Endothelial cell of umbilical vein (primary cell): ENCODE results near the gene COLQ. TPM values are rescaled to one million over a fixed set of nuclear protein-coding genes. Genes with fewer than 3 reads are reported as not detected.

Experiments
- BruUV-seq: library from RNA; stranded (reverse); fragments of 400-500 nt; replicated peaks from 2 replicates; lab custom pipeline; 2021; lab: Mats Ljungman, UMichigan
- CTCF ChIA-PET: fragments of 300-600, 350-600 bp; sonication (Branson Sonifier 250); formaldehyde crosslinking; loops from one replicate; lab custom pipeline; 2021; ENCODE audit warnings: antibody characterized with exemption, inconsistent platforms; lab: Charles Lee
- POLR2A ChIA-PET: fragments of 300-600, 350-600 bp; sonication (Branson Sonifier 250); formaldehyde crosslinking; loops from one replicate; lab custom pipeline; 2021; ENCODE audit warnings: antibody characterized with exemption, inconsistent platforms; lab: Charles Lee
- DNase-seq: peaks from one replicate; pipeline ENCODE4 v3.0.0-alpha.2; 2011; ENCODE audit warnings: low read depth, low spot score
- FAIRE-seq: peaks from 2 replicates; lab custom pipeline; 2011; peaks lifted over from hg19 to GRCh38; lab: Jason Lieb, UNC
- H2AFZ ChIP-seq: 2 replicates; pipeline ENCODE4 v1.6.0; 2012; ENCODE audit warnings: low read depth, low read length, control low read depth, inconsistent platforms
- H3K27ac ChIP-seq: 2 replicates; pipeline ENCODE4 v1.5.1; 2011; ENCODE audit warnings: low read depth, mild to moderate bottlenecking, control low read depth, low read length, moderate library complexity; ENCODE audit not compliant: insufficient read depth
- H3K27me3 ChIP-seq, 2 experiments: 2 replicates each; pipeline versions ENCODE4 v1.6.0 to v1.6.1; 2011; ENCODE audit warnings: low read length in 2 of 2, mixed read lengths in 1 of 2; ENCODE audit not compliant: control insufficient read depth in 2 of 2, insufficient read depth in 2 of 2
- H3K36me3 ChIP-seq, 2 experiments: 2 replicates in 1 of 2; 3 replicates in 1 of 2; pipeline ENCODE4 v1.5.1; 2011; ENCODE audit warnings: low read length in 2 of 2, mild to moderate bottlenecking in 1 of 2, moderate library complexity in 1 of 2; ENCODE audit not compliant: control insufficient read depth in 2 of 2, insufficient read depth in 2 of 2; ENCODE audit errors: extremely low read depth in 1 of 2
- H3K4me1 ChIP-seq: 3 replicates; pipeline ENCODE4 v1.5.1; 2011; ENCODE audit warnings: mild to moderate bottlenecking, low read length; ENCODE audit not compliant: control insufficient read depth, insufficient read depth; ENCODE audit errors: extremely low read depth
- H3K4me2 ChIP-seq: 2 replicates; pipeline ENCODE4 v1.6.1; 2011; ENCODE audit warnings: low read length, control low read depth, mixed read lengths; ENCODE audit not compliant: insufficient read depth
- H3K4me3 ChIP-seq, 3 experiments: fragments of 200-600 bp in 1 of 3; sonication (generic), shearing (Covaris generic) in 1 of 3; replicated peaks in 1 of 3; 2 replicates each; pipeline ENCODE4 v1.5.1; 2011 to 2016; ENCODE audit warnings: control low read depth in 3 of 3, low read length in 3 of 3, mild to moderate bottlenecking in 2 of 3, inconsistent platforms in 1 of 3, low read depth in 1 of 3, moderate library complexity in 1 of 3; ENCODE audit not compliant: insufficient read depth in 1 of 3
- H3K79me2 ChIP-seq: 2 replicates; pipeline ENCODE4 v1.6.0; 2012; ENCODE audit warnings: low read length, inconsistent platforms; ENCODE audit not compliant: control insufficient read depth, insufficient read depth
- H3K9ac ChIP-seq: replicated peaks from 2 replicates; pipeline ENCODE3; 2011; ENCODE audit warnings: low read length, control low read depth; ENCODE audit not compliant: insufficient read depth; ENCODE audit errors: extremely low read depth
- H3K9me1 ChIP-seq: replicated peaks from 3 replicates; pipeline ENCODE4 v1.6.0; 2011; ENCODE audit warnings: mild to moderate bottlenecking, low read length; ENCODE audit not compliant: control insufficient read depth, insufficient read depth; ENCODE audit errors: extremely low read depth
- H3K9me3 ChIP-seq: replicated peaks from 2 replicates; pipeline ENCODE4 v1.5.1; 2012; ENCODE audit warnings: low read length, inconsistent platforms; ENCODE audit not compliant: control insufficient read depth, insufficient read depth
- H4K20me1 ChIP-seq: replicated peaks from 2 replicates; pipeline ENCODE3; 2011; ENCODE audit warnings: mild to moderate bottlenecking, low read length; ENCODE audit not compliant: control insufficient read depth, insufficient read depth; ENCODE audit errors: extremely low read depth
- CTCF ChIP-seq, 2 donors: IDR thresholded peaks; 1 replicate in 1 of 2; 2 replicates in 1 of 2; pipeline ENCODE4 v1.5.1; 2011; ENCODE audit warnings: low read length in 2 of 2, mild to moderate bottlenecking in 2 of 2, moderate library complexity in 2 of 2, control low read depth in 1 of 2, inconsistent platforms in 1 of 2, low read depth in 1 of 2; ENCODE audit not compliant: insufficient read depth in 1 of 2; ENCODE audit errors: extremely low read depth in 1 of 2
- EZH2 ChIP-seq: IDR thresholded peaks from 2 replicates; pipeline ENCODE4 v1.6.1; 2012; ENCODE audit warnings: borderline replicate concordance, low read depth, mild to moderate bottlenecking, moderate library complexity, low read length, inconsistent platforms; ENCODE audit not compliant: severe bottlenecking
- FOS ChIP-seq: IDR thresholded peaks from 2 replicates; pipeline ENCODE4 v1.6.1; 2011; ENCODE audit warnings: mild to moderate bottlenecking, low read length, moderate library complexity, borderline replicate concordance; ENCODE audit not compliant: insufficient read depth
- GATA2 ChIP-seq: IDR thresholded peaks from 2 replicates; pipeline ENCODE4 v1.7.0; 2011; ENCODE audit warnings: low read depth, mild to moderate bottlenecking, moderate library complexity, mixed read lengths, low read length; ENCODE audit not compliant: insufficient read length, insufficient read depth
- JUN ChIP-seq: IDR thresholded peaks from 2 replicates; pipeline ENCODE4 v1.6.1; 2011; ENCODE audit warnings: borderline replicate concordance, low read depth; ENCODE audit not compliant: insufficient read length, insufficient read depth
- MAX ChIP-seq: IDR thresholded peaks from 2 replicates; pipeline ENCODE4 v1.6.1; 2011; ENCODE audit not compliant: insufficient read depth, insufficient read length
- MYC ChIP-seq: IDR thresholded peaks from one replicate; pipeline ENCODE4 v1.6.1; 2011; ENCODE audit warnings: mild to moderate bottlenecking, low read depth, low read length
- POLR2A ChIP-seq: IDR thresholded peaks from 2 replicates; pipeline ENCODE4 v1.6.1; 2012; ENCODE audit warnings: low read depth, mild to moderate bottlenecking, control low read depth, low read length
- POLR2AphosphoS5 ChIP-seq: IDR thresholded peaks from 2 replicates; pipeline ENCODE4 v1.6.1; 2012; ENCODE audit warnings: low read depth, mild to moderate bottlenecking, control low read depth, low read length, moderate library complexity; ENCODE audit not compliant: insufficient read depth
- dilution Hi-C: fragments of 300-500 bp; cut with MboI; formaldehyde crosslinking; loops from one replicate; pipeline ENCODE4 v1.15.0; 2019; ENCODE audit warnings: low sequenced_read_pairs; ENCODE audit not compliant: extremely low pct_ligation_motif_present
- intact Hi-C: fragments of 100-400 bp; cut with micrococcal nuclease; formaldehyde crosslinking; loops from one replicate; pipeline ENCODE4 v1.10.0; 2022
- polyA plus RNA-seq, 4 experiments: library from polyadenylated mRNA; depleted of rRNA in 3 of 4; stranded (reverse) in 3 of 4; unstranded in 1 of 4; fragments of >200 nt; gene quantifications; 2 replicates each; pipeline versions ENCODE4 v1.2.1 to v1.2.3, GENCODE V29; 2011 to 2012; ENCODE audit warnings: missing spikeins in 1 of 4
- total RNA-seq: library from RNA; stranded (reverse); gene quantifications from 2 replicates; pipeline ENCODE4 v1.2.3, GENCODE V29; 2021

COLQ gene
- total and polyA plus RNA-seq, 2 donors (not counting 3 experiments of a cell fraction or from before 2014, with no cell fraction given), result 2.0 to 2.3 TPM

- Histone ChIP-seq H3K9me1 (no peaks in the 10 kb centered on the region), H3K9me3 (no peaks in the 10 kb centered on the region), H3K4me3 (no peak overlapping the region), H3K36me3 (no peaks in the 10 kb centered on the region), H3K4me1 (no peaks in the 10 kb centered on the region), H3K27me3 (no peaks in the 10 kb centered on the region), H3K79me2 (no peaks in the 10 kb centered on the region), H3K27ac (no peak overlapping the region), H4K20me1 (no peaks in the 10 kb centered on the region), H3K4me2 (no peak overlapping the region), H3K9ac (no peak overlapping the region), H2AFZ (no peak overlapping the region)
- FAIRE-seq (no peak), DNase-seq (no peak)
- ChIA-PET CTCF (no interaction called here), POLR2A (no interaction called here)
- BruUV-seq, result no TSS peak
- intact Hi-C loops, result no loop called here
- dilution Hi-C loops, result no loop called here
- no peak for TF ChIP-seq MAX
- no peak for TF ChIP-seq CTCF (IDR thresholded peaks at IDR 0.05; ENCODE audit: extremely low read depth in 1 of 2, insufficient read depth in 1 of 2, low read depth in 1 of 2, low read length in 2 of 2)
- TF ChIP-seq JUN, result no peak
- TF ChIP-seq POLR2AphosphoS5, result no peak
- no peak for TF ChIP-seq EZH2
- no peak for TF ChIP-seq GATA2
- TF ChIP-seq POLR2A, result no peak
- no peak for TF ChIP-seq MYC
- no peak for TF ChIP-seq FOS
These were observed 14.9 kb downstream of the COLQ start for GRCh38 chr3:15506571-15506970.
